NCI-H2196 (cell line): ENCODE data around the gene GPC5.

Experiments used
- DNase-seq: peaks from one replicate; lab custom pipeline; 2025; ENCODE audit not compliant: unreplicated experiment; lab: John Stamatoyannopoulos, UW

Gene GPC5

GRCh38 chr13:92901739-92902138, 1503.3 kb downstream of the GPC5 start:
- DNase-seq: no peak

- no peak for DNase-seq
Observed at GRCh38 chr13:92912629-92913028, 1514.2 kb downstream of the GPC5 start.

GRCh38 chr13:92913840-92914239, 1515.4 kb downstream of the GPC5 start:
- no peak for DNase-seq
